Measurements from ENCODE around the gene SPSB3.

The SPSB3 gene

DNA sequence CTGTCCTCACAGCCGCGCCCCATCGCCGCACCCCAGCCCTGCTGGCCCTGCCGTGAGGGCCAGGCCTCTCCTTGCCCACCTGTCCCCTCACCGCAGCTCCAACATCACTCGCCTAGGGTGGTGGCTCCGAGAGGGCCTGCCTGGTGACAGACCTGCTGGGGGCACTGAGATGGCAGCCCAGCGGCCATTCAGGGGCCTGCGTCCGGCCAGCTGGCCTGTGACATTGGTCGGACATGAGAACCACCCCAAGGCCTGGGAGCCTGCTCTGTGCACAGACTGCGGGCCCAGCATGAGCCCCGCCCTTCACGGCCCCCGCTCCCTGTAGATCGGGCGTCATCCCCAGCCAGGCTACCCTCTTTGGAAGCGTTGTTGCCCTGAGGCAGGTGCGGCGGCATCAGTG, 22.9 kb downstream of the SPSB3 start:
- H3K4me3 ChIP-seq (ENCODE audit: low read depth, low read length) = no peak overlapping the region
- no peak overlapping the region for H3K9ac ChIP-seq (ENCODE audit: low read depth, low read length)
- H3K27ac ChIP-seq (ENCODE audit: low read depth, low read length) = no peak overlapping the region
- H3K27me3 ChIP-seq (ENCODE audit: control insufficient read depth, insufficient read depth, low read length) = no peaks in the 10 kb centered on the region
- no peaks in the 10 kb centered on the region for H3K9me3 ChIP-seq (ENCODE audit: control insufficient read depth, insufficient read depth, low read length)
- 0 out of 2 replicates have a peak, but pooled peaks cover 7% of the 10 kb centered on the region for H3K36me3 ChIP-seq (ENCODE audit: control insufficient read depth, insufficient read depth, low read length)
- peaks cover 4% of the 10 kb centered on the region; the same call in 1 of the 2 replicates for H3K4me1 ChIP-seq (ENCODE audit: control insufficient read depth, insufficient read depth, low read length)

DNA sequence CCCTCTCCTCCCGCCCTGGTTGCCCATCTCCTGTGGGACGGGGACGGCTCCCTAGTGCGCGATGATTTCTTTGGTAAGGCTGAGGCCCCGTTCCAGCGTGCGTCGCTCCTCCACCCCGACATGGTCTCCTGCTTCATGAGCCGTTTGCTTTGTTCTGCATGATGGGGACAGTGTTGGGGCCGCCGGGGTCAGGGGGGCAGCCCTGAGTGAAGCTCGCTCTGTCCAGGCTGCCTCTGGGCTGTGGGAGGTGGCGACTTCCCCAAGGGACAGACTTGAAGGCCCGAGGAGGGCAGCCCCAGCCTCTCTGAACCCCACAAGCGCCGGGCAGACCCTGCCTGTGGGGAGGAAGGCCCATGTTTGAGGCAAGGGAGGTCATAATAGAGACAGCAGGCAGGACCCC, 23.4 kb downstream of the SPSB3 start:
- no peak overlapping the region for H3K9ac ChIP-seq (ENCODE audit: low read depth, low read length)
- H3K4me1 ChIP-seq (ENCODE audit: control insufficient read depth, insufficient read depth, low read length) = no peaks in the 10 kb centered on the region
- H3K36me3 ChIP-seq (ENCODE audit: control insufficient read depth, insufficient read depth, low read length) = 0 out of 2 replicates have a peak, but pooled peaks cover 7% of the 10 kb centered on the region
- no peaks in the 10 kb centered on the region for H3K27me3 ChIP-seq (ENCODE audit: control insufficient read depth, insufficient read depth, low read length)
- H3K27ac ChIP-seq (ENCODE audit: low read depth, low read length) = no peak overlapping the region
- no peaks in the 10 kb centered on the region for H3K9me3 ChIP-seq (ENCODE audit: control insufficient read depth, insufficient read depth, low read length)
- H3K4me3 ChIP-seq (ENCODE audit: low read depth, low read length) = no peak overlapping the region

- 0 out of 2 replicates have a peak, but pooled peaks cover 7% of the 10 kb centered on the region for H3K36me3 ChIP-seq (ENCODE audit: control insufficient read depth, insufficient read depth, low read length)
- no peak overlapping the region for H3K9ac ChIP-seq (ENCODE audit: low read depth, low read length)
- H3K27me3 ChIP-seq (ENCODE audit: control insufficient read depth, insufficient read depth, low read length) = no peaks in the 10 kb centered on the region
- no peak overlapping the region for H3K4me3 ChIP-seq (ENCODE audit: low read depth, low read length)
- H3K9me3 ChIP-seq (ENCODE audit: control insufficient read depth, insufficient read depth, low read length) = no peaks in the 10 kb centered on the region
- H3K4me1 ChIP-seq (ENCODE audit: control insufficient read depth, insufficient read depth, low read length) = no peaks in the 10 kb centered on the region
- no peak overlapping the region for H3K27ac ChIP-seq (ENCODE audit: low read depth, low read length)
Measured at GRCh38 chr16:1757714-1758461, 24.5 kb downstream of the SPSB3 start.

GRCh38 chr16:1754204-1754603, 28.2 kb downstream of the SPSB3 start:
- H3K36me3 ChIP-seq (ENCODE audit: control insufficient read depth, insufficient read depth, low read length) = peaks cover 24% of the 10 kb centered on the region
- no peak overlapping the region for H3K4me3 ChIP-seq (ENCODE audit: low read depth, low read length)
- no peak overlapping the region for H3K27ac ChIP-seq (ENCODE audit: low read depth, low read length)
- no peak overlapping the region for H3K9ac ChIP-seq (ENCODE audit: low read depth, low read length)
- no peaks in the 10 kb centered on the region for H3K27me3 ChIP-seq (ENCODE audit: control insufficient read depth, insufficient read depth, low read length)
- no peaks in the 10 kb centered on the region for H3K4me1 ChIP-seq (ENCODE audit: control insufficient read depth, insufficient read depth, low read length)
- no peaks in the 10 kb centered on the region for H3K9me3 ChIP-seq (ENCODE audit: control insufficient read depth, insufficient read depth, low read length)

DNA sequence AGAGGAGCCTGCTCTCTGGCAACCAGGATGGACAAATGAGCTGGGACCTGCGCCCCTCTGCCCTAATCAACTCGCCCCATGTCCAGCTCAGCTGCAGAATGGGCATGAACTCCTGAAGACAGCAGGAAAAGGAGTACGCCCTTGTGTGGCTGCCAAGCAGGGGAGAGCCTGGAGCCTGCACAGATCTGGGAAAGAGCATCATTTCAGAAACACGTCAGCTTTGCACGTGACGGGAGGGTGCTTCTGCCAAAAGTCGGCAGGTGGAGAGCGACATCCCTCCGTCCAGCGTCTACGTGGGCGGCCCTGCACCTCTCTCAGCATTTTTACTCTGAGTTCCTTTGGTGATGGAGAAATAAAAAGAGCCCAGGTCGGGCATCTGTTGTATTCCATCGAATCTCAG, 29.5 kb downstream of the SPSB3 start:
- Histone ChIP-seq H3K4me3 (ENCODE audit: low read depth, low read length) (no peak overlapping the region), H3K27me3 (ENCODE audit: control insufficient read depth, insufficient read depth, low read length) (no peaks in the 10 kb centered on the region), H3K9me3 (ENCODE audit: control insufficient read depth, insufficient read depth, low read length) (no peaks in the 10 kb centered on the region), H3K4me1 (ENCODE audit: control insufficient read depth, insufficient read depth, low read length) (no peaks in the 10 kb centered on the region), H3K27ac (ENCODE audit: low read depth, low read length) (no peak overlapping the region), H3K9ac (ENCODE audit: low read depth, low read length) (no peak overlapping the region), H3K36me3 (ENCODE audit: control insufficient read depth, insufficient read depth, low read length) (peaks cover 31% of the 10 kb centered on the region)

GRCh38 chr16:1751946-1752345, 30.4 kb downstream of the SPSB3 start:
- Histone ChIP-seq H3K27me3 (ENCODE audit: control insufficient read depth, insufficient read depth, low read length) (no peaks in the 10 kb centered on the region), H3K4me3 (ENCODE audit: low read depth, low read length) (no peak overlapping the region), H3K4me1 (ENCODE audit: control insufficient read depth, insufficient read depth, low read length) (no peaks in the 10 kb centered on the region), H3K9ac (ENCODE audit: low read depth, low read length) (no peak overlapping the region), H3K36me3 (ENCODE audit: control insufficient read depth, insufficient read depth, low read length) (peaks cover 35% of the 10 kb centered on the region), H3K9me3 (ENCODE audit: control insufficient read depth, insufficient read depth, low read length) (no peaks in the 10 kb centered on the region), H3K27ac (ENCODE audit: low read depth, low read length) (no peak overlapping the region)

- H3K36me3 ChIP-seq (ENCODE audit: control insufficient read depth, insufficient read depth, low read length) = peaks cover 35% of the 10 kb centered on the region
- H3K27me3 ChIP-seq (ENCODE audit: control insufficient read depth, insufficient read depth, low read length) = no peaks in the 10 kb centered on the region
Measured at GRCh38 chr16:1749152-1750117, 32.9 kb downstream of the SPSB3 start.

DNA sequence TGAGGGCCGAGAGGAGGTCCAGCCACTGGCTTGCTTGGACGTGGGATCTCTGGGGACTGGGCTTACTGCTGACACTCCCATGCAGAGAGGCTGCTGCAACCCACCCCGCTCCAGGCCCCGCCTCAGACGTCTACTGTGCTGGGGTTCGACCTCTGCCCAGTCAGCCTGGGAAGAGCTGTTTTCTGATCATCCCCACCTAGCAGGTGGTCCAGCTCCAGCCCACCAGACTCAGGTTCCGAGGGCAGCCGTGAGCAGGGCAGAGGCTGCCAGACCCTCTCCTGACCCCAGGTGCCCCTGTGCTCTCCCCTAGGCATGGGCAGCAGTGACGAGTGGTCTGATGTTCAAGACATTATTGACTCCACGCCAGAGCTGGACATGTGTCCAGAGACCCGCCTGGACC, 34.4 kb downstream of the SPSB3 start:
- Histone ChIP-seq H3K4me1 (ENCODE audit: control insufficient read depth, insufficient read depth, low read length) (no peaks in the 10 kb centered on the region), H3K9ac (ENCODE audit: low read depth, low read length) (no peak overlapping the region), H3K27ac (ENCODE audit: low read depth, low read length) (no peak overlapping the region), H3K36me3 (ENCODE audit: control insufficient read depth, insufficient read depth, low read length) (peaks cover 42% of the 10 kb centered on the region), H3K9me3 (ENCODE audit: control insufficient read depth, insufficient read depth, low read length) (no peaks in the 10 kb centered on the region), H3K27me3 (ENCODE audit: control insufficient read depth, insufficient read depth, low read length) (no peaks in the 10 kb centered on the region), H3K4me3 (ENCODE audit: low read depth, low read length) (no peak overlapping the region)

More at GRCh38 chr16:1749152-1750117, 32.9 kb downstream of the SPSB3 start:
- Histone ChIP-seq H3K9me3 (ENCODE audit: control insufficient read depth, insufficient read depth, low read length) (no peaks in the 10 kb centered on the region), H3K9ac (ENCODE audit: low read depth, low read length) (no peak overlapping the region), H3K4me3 (ENCODE audit: low read depth, low read length) (no peak overlapping the region), H3K4me1 (ENCODE audit: control insufficient read depth, insufficient read depth, low read length) (no peaks in the 10 kb centered on the region), H3K27ac (ENCODE audit: low read depth, low read length) (no peak overlapping the region)

GRCh38 chr16:1746693-1747195, 35.6 kb downstream of the SPSB3 start:
- no peaks in the 10 kb centered on the region for H3K27me3 ChIP-seq (ENCODE audit: control insufficient read depth, insufficient read depth, low read length)
- H3K4me1 ChIP-seq (ENCODE audit: control insufficient read depth, insufficient read depth, low read length) = no peaks in the 10 kb centered on the region
- H3K4me3 ChIP-seq (ENCODE audit: low read depth, low read length) = no peak overlapping the region
- H3K9ac ChIP-seq (ENCODE audit: low read depth, low read length) = no peak overlapping the region
- H3K27ac ChIP-seq (ENCODE audit: low read depth, low read length) = no peak overlapping the region
- H3K36me3 ChIP-seq (ENCODE audit: control insufficient read depth, insufficient read depth, low read length) = peaks cover 36% of the 10 kb centered on the region
- H3K9me3 ChIP-seq (ENCODE audit: control insufficient read depth, insufficient read depth, low read length) = no peaks in the 10 kb centered on the region

- H3K4me1 ChIP-seq (ENCODE audit: control insufficient read depth, insufficient read depth, low read length) = no peaks in the 10 kb centered on the region
- no peak overlapping the region for H3K9ac ChIP-seq (ENCODE audit: low read depth, low read length)
- no peak overlapping the region for H3K4me3 ChIP-seq (ENCODE audit: low read depth, low read length)
- peaks cover 31% of the 10 kb centered on the region for H3K36me3 ChIP-seq (ENCODE audit: control insufficient read depth, insufficient read depth, low read length)
- H3K27ac ChIP-seq (ENCODE audit: low read depth, low read length) = peak overlapping the region; percentile 6
- H3K27me3 ChIP-seq (ENCODE audit: control insufficient read depth, insufficient read depth, low read length) = no peaks in the 10 kb centered on the region
- H3K9me3 ChIP-seq (ENCODE audit: control insufficient read depth, insufficient read depth, low read length) = no peaks in the 10 kb centered on the region
Measured at GRCh38 chr16:1745900-1746692, 36.3 kb downstream of the SPSB3 start.
